IMR-90 (cell line): ENCODE data around the gene FRMD1. TPM values are rescaled to one million over a fixed set of nuclear protein-coding genes. Genes with fewer than 3 reads are reported as not detected.

ENCODE experiments used
- ATAC-seq: fragments of 200-7000 bp; cut with Tn5 transposase; 2 replicates; pipeline ENCODE4 v1.9.1; 2020; ENCODE audit warnings: low read depth, mild to moderate bottlenecking, moderate library complexity
- BruUV-seq: library from RNA; stranded (reverse); fragments of 400-500 nt; replicated peaks from 2 replicates; lab custom pipeline; 2021; lab: Mats Ljungman, UMichigan
- CTCF ChIA-PET: fragments of 300-600 bp; formaldehyde crosslinking; extraction: SDS; loops from one replicate; lab custom pipeline; 2021; ENCODE audit warnings: antibody characterized with exemption; lab: Yijun Ruan, JAX
- POLR2A ChIA-PET: fragments of 300-600 bp; sonication (Branson Sonifier 250); formaldehyde crosslinking; loops from one replicate; lab custom pipeline; 2022; ENCODE audit warnings: antibody characterized with exemption; ENCODE audit not compliant: unreplicated experiment; lab: Charles Lee
- DNase-seq: peaks from one replicate; pipeline ENCODE4 v3.0.0; 2013
- H2AFZ ChIP-seq: replicated peaks from 2 replicates; pipeline ENCODE3; 2013; ENCODE audit warnings: low read length, mild to moderate bottlenecking; ENCODE audit not compliant: poor library complexity
- H2AK5ac ChIP-seq: 2 replicates; pipeline ENCODE4 v1.6.1; 2013; ENCODE audit warnings: low read depth, low read length, inconsistent platforms
- H2AK9ac ChIP-seq: replicated peaks from 2 replicates; pipeline ENCODE3; 2013; ENCODE audit warnings: mild to moderate bottlenecking, low read depth, low read length, moderate library complexity; ENCODE audit not compliant: poor library complexity
- H2BK120ac ChIP-seq: 2 replicates; pipeline ENCODE4 v1.6.1; 2013; ENCODE audit warnings: low read depth, low read length, inconsistent platforms
- H2BK15ac ChIP-seq: 3 replicates; pipeline ENCODE4 v1.6.1; 2013; ENCODE audit warnings: low read depth, low read length, inconsistent platforms
- H2BK20ac ChIP-seq: 2 replicates; pipeline ENCODE4 v1.6.1; 2013; ENCODE audit warnings: low read depth, mild to moderate bottlenecking, inconsistent platforms, low read length, moderate library complexity
- H2BK5ac ChIP-seq: 2 replicates; pipeline ENCODE4 v1.6.1; 2013; ENCODE audit warnings: mild to moderate bottlenecking, low read depth, low read length, inconsistent platforms; ENCODE audit not compliant: poor library complexity, severe bottlenecking
- H3K14ac ChIP-seq: replicated peaks from 2 replicates; pipeline ENCODE4 v1.6.1; 2013; ENCODE audit warnings: low read depth, low read length, inconsistent platforms
- H3K18ac ChIP-seq: 2 replicates; pipeline ENCODE4 v1.6.1; 2013; ENCODE audit warnings: low read depth, low read length, control low read depth
- H3K23ac ChIP-seq: 2 replicates; pipeline ENCODE4 v1.6.1; 2013; ENCODE audit warnings: low read depth, low read length, inconsistent platforms
- H3K27ac ChIP-seq: 2 replicates; pipeline ENCODE4 v1.5.1; 2013; ENCODE audit warnings: mild to moderate bottlenecking, control low read depth, low read length; ENCODE audit not compliant: insufficient read depth
- H3K27me3 ChIP-seq: 2 replicates; pipeline ENCODE4 v1.6.1; 2013; ENCODE audit warnings: low read length; ENCODE audit not compliant: control insufficient read depth, insufficient read depth
- H3K36me3 ChIP-seq: 2 replicates; pipeline ENCODE4 v1.6.1; 2013; ENCODE audit warnings: low read length, mixed read lengths; ENCODE audit not compliant: control insufficient read depth, insufficient read depth
- H3K4ac ChIP-seq: 2 replicates; pipeline ENCODE4 v1.6.1; 2013; ENCODE audit warnings: low read depth, low read length, inconsistent platforms
- H3K4me1 ChIP-seq: 2 replicates; pipeline ENCODE4 v1.6.1; 2013; ENCODE audit warnings: low read length, mixed read lengths; ENCODE audit not compliant: control insufficient read depth, insufficient read depth
- H3K4me2 ChIP-seq: 2 replicates; pipeline ENCODE4 v1.6.1; 2013; ENCODE audit warnings: low read depth, mild to moderate bottlenecking, control low read depth, low read length, moderate library complexity
- H3K4me3 ChIP-seq: 2 replicates; pipeline ENCODE4 v1.5.1; 2013; ENCODE audit warnings: low read depth, mild to moderate bottlenecking, control low read depth, low read length, moderate library complexity; ENCODE audit not compliant: insufficient read depth
- H3K56ac ChIP-seq: 2 replicates; pipeline ENCODE4 v1.6.1; 2013; ENCODE audit warnings: low read length, inconsistent platforms; ENCODE audit not compliant: insufficient read depth; ENCODE audit errors: extremely low read depth
- H3K79me1 ChIP-seq, 2 experiments: 2 replicates each; pipeline ENCODE4 v1.6.1; 2013; ENCODE audit warnings: low read length in 2 of 2, inconsistent platforms in 1 of 2, low read depth in 1 of 2
- H3K9ac ChIP-seq: 2 replicates; pipeline ENCODE4 v1.6.1; 2013; ENCODE audit warnings: low read depth, low read length, control low read depth
- H3K9me1 ChIP-seq: 2 replicates; pipeline ENCODE4 v1.6.1; 2013; ENCODE audit warnings: low read length, inconsistent platforms; ENCODE audit not compliant: insufficient read depth
- H3K9me3 ChIP-seq: 2 replicates; pipeline ENCODE4 v1.6.1; 2013; ENCODE audit warnings: low read length; ENCODE audit not compliant: control insufficient read depth, insufficient read depth
- H4K20me1 ChIP-seq: 2 replicates; pipeline ENCODE4 v1.6.1; 2013; ENCODE audit warnings: low read length, inconsistent platforms; ENCODE audit not compliant: insufficient read depth
- H4K5ac ChIP-seq: 2 replicates; pipeline ENCODE4 v1.6.1; 2013; ENCODE audit warnings: mild to moderate bottlenecking, low read depth, low read length, control low read depth
- H4K8ac ChIP-seq, 2 experiments: 2 replicates each; pipeline ENCODE4 v1.6.1; 2013; ENCODE audit warnings: low read depth in 2 of 2, low read length in 2 of 2, control low read depth in 1 of 2, inconsistent platforms in 1 of 2
- H4K91ac ChIP-seq: 2 replicates; pipeline ENCODE4 v1.6.1; 2013; ENCODE audit warnings: low read depth, low read length, inconsistent platforms; ENCODE audit not compliant: insufficient read depth
- CHD1 ChIP-seq: IDR thresholded peaks from 2 replicates; pipeline ENCODE4 v1.6.1; 2012; ENCODE audit warnings: low read depth, low read length, improper control_type of control experiment
- MXI1 ChIP-seq: IDR thresholded peaks from 2 replicates; pipeline ENCODE4 v1.6.1; 2012; ENCODE audit warnings: low read depth, mild to moderate bottlenecking, low read length, moderate library complexity, borderline replicate concordance
- NFE2L2 ChIP-seq: fragments of 150-350 bp; IDR thresholded peaks from 2 replicates; pipeline ENCODE4 v1.6.1; 2016; ENCODE audit warnings: low read depth, mild to moderate bottlenecking, low read length
- SMC3 ChIP-seq: fragments of 150-350 bp; IDR thresholded peaks from 2 replicates; pipeline ENCODE4 v1.6.1; 2016; ENCODE audit warnings: low read depth, mild to moderate bottlenecking, antibody characterized with exemption, low read length, moderate library complexity
- WGBS, 2 experiments: methylation state at CpG; one replicate each; pipeline versions ENCODE4 v1.1.5 to v1.1.7; 2013; ENCODE audit warnings: missing lambda C conversion rate in 2 of 2; ENCODE audit not compliant: insufficient read length in 1 of 2; ENCODE audit errors: extremely low coverage in 2 of 2; 5-methylcytosine and 5-hydroxymethylcytosine counted together
- dilution Hi-C: fragments of 300-500 bp; cut with HindIII; formaldehyde crosslinking; loops from one replicate; pipeline ENCODE4 v1.14.3; 2018; ENCODE audit warnings: low sequenced_read_pairs; ENCODE audit not compliant: unreplicated experiment
- in situ Hi-C: fragments of 300-500 bp; cut with MboI; formaldehyde crosslinking; loops from 3 replicates; pipeline ENCODE4 v1.14.3; 2019; ENCODE audit warnings: low sequenced_read_pairs, inconsistent platforms, mixed read lengths
- intact Hi-C: fragments of 100-400 bp; cut with micrococcal nuclease; formaldehyde crosslinking; loops from 2 replicates; pipeline ENCODE4 v1.10.0; 2022
- polyA plus RNA-seq, 3 experiments: library from polyadenylated mRNA; depleted of rRNA; stranded (reverse); fragments of >200 nt; gene quantifications; 2 replicates each; pipeline ENCODE4 v1.2.3, GENCODE V29; 2012; ENCODE audit warnings: low replicate concordance in 1 of 3
- total RNA-seq: library from RNA; depleted of rRNA; stranded (reverse); fragments of >200 nt; gene quantifications from 2 replicates; pipeline ENCODE4 v1.2.3, GENCODE V29; 2012
- TF ChIP-seq, protein P1 (sequence below): fragments of 150-350 bp; IDR thresholded peaks from 2 replicates; pipeline ENCODE4 v1.6.1; 2017; ENCODE audit warnings: mild to moderate bottlenecking, antibody characterized with exemption, low read length, low read depth

FRMD1 gene
- total and polyA plus RNA-seq, 2 of the 4 experiments (the other 2 are of a cell fraction): not detected

DNA sequence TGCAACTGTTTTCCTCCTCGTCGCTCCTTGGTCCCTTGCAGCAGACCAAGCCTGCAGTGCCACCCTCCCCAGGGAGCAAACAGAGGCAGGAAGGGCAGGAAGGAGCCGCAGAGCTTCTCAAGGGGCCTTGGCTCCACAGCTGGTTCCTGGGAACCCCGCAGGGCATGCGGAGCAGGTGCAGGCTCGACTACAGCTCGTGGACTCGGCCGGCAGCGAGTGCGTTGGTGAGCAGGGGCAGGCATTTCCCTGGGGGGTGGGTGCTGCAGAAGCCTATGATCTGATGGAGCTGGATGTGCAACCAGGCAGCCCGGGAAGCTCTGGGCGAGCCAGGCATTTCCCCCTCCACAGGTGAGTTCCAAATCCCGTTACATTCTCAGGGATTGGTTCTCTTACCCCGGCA lies 37.1 kb downstream of the FRMD1 start:
- H3K9me1 ChIP-seq: no peaks in the 10 kb centered on the region
- H2BK15ac ChIP-seq: no peak overlapping the region
- H3K9ac ChIP-seq: no peak overlapping the region
- no peak overlapping the region for H2BK120ac ChIP-seq
- H4K20me1 ChIP-seq: no peaks in the 10 kb centered on the region
- H2AK9ac ChIP-seq: no peak overlapping the region
- H3K4me2 ChIP-seq: no peak overlapping the region
- peaks cover 6% of the 10 kb centered on the region; the same call in 1 of the 2 replicates for H3K4me1 ChIP-seq
- H3K27ac ChIP-seq: no peak overlapping the region
- no peaks in the 10 kb centered on the region for H3K79me1 ChIP-seq
- WGBS, 2 experiments: 86% methylated on average over 8 of the region's 15 CpGs; no CpG with 5 or more reads in 1 of the 2 experiments
- dilution Hi-C loops: no loop called here
- H2BK5ac ChIP-seq: no peak overlapping the region
- in situ Hi-C loops: no loop called here
- no peaks in the 10 kb centered on the region for H3K27me3 ChIP-seq
- H4K5ac ChIP-seq: no peak overlapping the region
- no peak overlapping the region for H3K4me3 ChIP-seq
- no peak overlapping the region for H3K23ac ChIP-seq
- DNase-seq (no peak), ATAC-seq (no peak)
- no peak overlapping the region for H3K18ac ChIP-seq
- ChIA-PET CTCF (no interaction called here), POLR2A (no interaction called here)
- peaks cover 3% of the 10 kb centered on the region; the same call in 1 of the 2 replicates for H3K9me3 ChIP-seq
- no peak overlapping the region for H4K8ac ChIP-seq
- no peak overlapping the region for H2AK5ac ChIP-seq
- no peak for TF ChIP-seq SMC3
- TF ChIP-seq CHD1: no peak
- TF ChIP-seq NFE2L2: no peak
- TF ChIP-seq, protein P1, sequence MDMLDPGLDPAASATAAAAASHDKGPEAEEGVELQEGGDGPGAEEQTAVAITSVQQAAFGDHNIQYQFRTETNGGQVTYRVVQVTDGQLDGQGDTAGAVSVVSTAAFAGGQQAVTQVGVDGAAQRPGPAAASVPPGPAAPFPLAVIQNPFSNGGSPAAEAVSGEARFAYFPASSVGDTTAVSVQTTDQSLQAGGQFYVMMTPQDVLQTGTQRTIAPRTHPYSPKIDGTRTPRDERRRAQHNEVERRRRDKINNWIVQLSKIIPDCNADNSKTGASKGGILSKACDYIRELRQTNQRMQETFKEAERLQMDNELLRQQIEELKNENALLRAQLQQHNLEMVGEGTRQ: no peak
- TF ChIP-seq MXI1: no peak
- H4K91ac ChIP-seq: no peak overlapping the region
- no peak overlapping the region for H2AFZ ChIP-seq
- no peak overlapping the region for H3K14ac ChIP-seq
- H3K4ac ChIP-seq: no peak overlapping the region
- intact Hi-C loops: no loop called here
- H3K36me3 ChIP-seq: no peaks in the 10 kb centered on the region
- no TSS peak for BruUV-seq
- H2BK20ac ChIP-seq: no peak overlapping the region
- H3K56ac ChIP-seq: no peak overlapping the region
